H9 (cell line): ENCODE data around the gene ALOX15B. TPM values are rescaled to one million over a fixed set of nuclear protein-coding genes. Genes with fewer than 3 reads are reported as not detected.

Source experiments
- DNase-seq: peaks from one replicate; pipeline ENCODE4 v3.0.0-alpha.2; 2017
- H2AFZ ChIP-seq: one replicate; pipeline ENCODE4 v1.6.1; 2013; ENCODE audit warnings: mild to moderate bottlenecking, low read length, control low read depth, moderate library complexity
- H2AK5ac ChIP-seq: 2 replicates; pipeline ENCODE4 v1.6.1; 2013; ENCODE audit warnings: low read length, control low read depth, mixed read lengths; ENCODE audit not compliant: insufficient read length
- H2BK120ac ChIP-seq: one replicate; pipeline ENCODE4 v1.6.1; 2013; ENCODE audit warnings: low read depth, mild to moderate bottlenecking, low read length, control low read depth, inconsistent platforms; ENCODE audit not compliant: poor library complexity, severe bottlenecking
- H2BK12ac ChIP-seq: 2 replicates; pipeline ENCODE4 v1.6.1; 2013; ENCODE audit warnings: low read length, control low read depth, mixed read lengths, low read depth; ENCODE audit not compliant: insufficient read length
- H2BK15ac ChIP-seq: 2 replicates; pipeline ENCODE4 v1.6.1; 2013; ENCODE audit warnings: low read depth, low read length, control low read depth
- H2BK20ac ChIP-seq: one replicate; pipeline ENCODE4 v1.6.1; 2013; ENCODE audit warnings: low read depth, mild to moderate bottlenecking, low read length, control low read depth, inconsistent platforms; ENCODE audit not compliant: poor library complexity, severe bottlenecking
- H2BK5ac ChIP-seq: 2 replicates; pipeline ENCODE4 v1.6.1; 2013; ENCODE audit warnings: low read length, control low read depth, mixed read lengths; ENCODE audit not compliant: insufficient read length
- H3K14ac ChIP-seq: 2 replicates; pipeline ENCODE4 v1.6.1; 2013; ENCODE audit warnings: low read length, control low read depth; ENCODE audit not compliant: insufficient read depth
- H3K18ac ChIP-seq: 2 replicates; pipeline ENCODE4 v1.6.1; 2013; ENCODE audit warnings: low read depth, mild to moderate bottlenecking, mixed read lengths, low read length, control low read depth; ENCODE audit not compliant: insufficient read length
- H3K23ac ChIP-seq: 2 replicates; pipeline ENCODE4 v1.6.1; 2013; ENCODE audit warnings: low read length, control low read depth, mixed read lengths, low read depth; ENCODE audit not compliant: insufficient read length
- H3K23me2 ChIP-seq: 2 replicates; pipeline ENCODE4 v1.6.1; 2013; ENCODE audit warnings: low read depth, mild to moderate bottlenecking, mixed read lengths, low read length, control low read depth; ENCODE audit not compliant: insufficient read length, poor library complexity, severe bottlenecking
- H3K27ac ChIP-seq: 2 replicates; pipeline ENCODE4 v1.5.1; 2013; ENCODE audit warnings: low read length, control low read depth, mixed read lengths, low read depth; ENCODE audit not compliant: insufficient read length
- H3K27me3 ChIP-seq: 2 replicates; pipeline ENCODE4 v1.6.1; 2013; ENCODE audit warnings: low read length, control low read depth, inconsistent platforms; ENCODE audit not compliant: insufficient read depth
- H3K4ac ChIP-seq: 2 replicates; pipeline ENCODE4 v1.6.1; 2013; ENCODE audit warnings: low read depth, mild to moderate bottlenecking, control low read depth, inconsistent platforms, low read length, moderate library complexity
- H3K4me1 ChIP-seq: 2 replicates; pipeline ENCODE4 v1.6.1; 2013; ENCODE audit warnings: low read length, control low read depth, inconsistent platforms; ENCODE audit not compliant: insufficient read depth
- H3K4me2 ChIP-seq: 2 replicates; pipeline ENCODE4 v1.6.1; 2013; ENCODE audit warnings: low read length, control low read depth, mixed read lengths; ENCODE audit not compliant: insufficient read length, insufficient read depth
- H3K56ac ChIP-seq: 2 replicates; pipeline ENCODE4 v1.6.1; 2013; ENCODE audit warnings: low read depth, mild to moderate bottlenecking, mixed read lengths, low read length, control low read depth; ENCODE audit not compliant: insufficient read length
- H3K79me1 ChIP-seq: 2 replicates; pipeline ENCODE4 v1.6.1; 2013; ENCODE audit warnings: low read depth, mild to moderate bottlenecking, moderate library complexity, low read length, control low read depth, inconsistent platforms; ENCODE audit not compliant: insufficient read depth, poor library complexity, severe bottlenecking
- H3K79me2 ChIP-seq: 2 replicates; pipeline ENCODE4 v1.6.1; 2013; ENCODE audit warnings: low read length, control low read depth, inconsistent platforms; ENCODE audit not compliant: insufficient read depth
- H3K9ac ChIP-seq: 2 replicates; pipeline ENCODE4 v1.6.1; 2013; ENCODE audit warnings: low read length, control low read depth, mixed read lengths; ENCODE audit not compliant: insufficient read length; ENCODE audit errors: extremely low read depth
- H3K9me3 ChIP-seq: one replicate; pipeline ENCODE4 v1.6.1; 2013; ENCODE audit warnings: low read depth, low read length, inconsistent platforms; ENCODE audit not compliant: control insufficient read depth
- H3T11ph ChIP-seq: one replicate; pipeline ENCODE4 v1.6.1; 2013; ENCODE audit warnings: mild to moderate bottlenecking, low read length, control low read depth, inconsistent platforms
- H4K20me1 ChIP-seq: one replicate; pipeline ENCODE4 v1.6.1; 2013; ENCODE audit not compliant: control insufficient read depth, insufficient read length, insufficient read depth
- H4K5ac ChIP-seq: 2 replicates; pipeline ENCODE4 v1.6.1; 2013; ENCODE audit warnings: low read depth, mild to moderate bottlenecking, mixed read lengths, low read length, control low read depth; ENCODE audit not compliant: insufficient read length
- H4K8ac ChIP-seq: replicated peaks from 2 replicates; pipeline ENCODE4 v1.6.1; 2013; ENCODE audit warnings: low read length, control low read depth, mixed read lengths, low read depth; ENCODE audit not compliant: insufficient read length
- H4K91ac ChIP-seq: 2 replicates; pipeline ENCODE4 v1.6.1; 2013; ENCODE audit warnings: low read depth, mild to moderate bottlenecking, moderate library complexity, mixed read lengths, low read length, control low read depth; ENCODE audit not compliant: insufficient read length
- H3K27ac Mint-ChIP-seq, 3 experiments: 2 replicates in 2 of 3; 3 replicates in 1 of 3; pipeline ENCODE4 v1.8.0; 2020 to 2021; ENCODE audit warnings: mixed read lengths in 3 of 3, mild to moderate bottlenecking in 1 of 3, moderate library complexity in 1 of 3
- H3K27me3 Mint-ChIP-seq: 2 replicates; pipeline ENCODE4 v1.8.0; 2021; ENCODE audit warnings: low read depth, mild to moderate bottlenecking, moderate library complexity, mixed read lengths
- H3K36me3 Mint-ChIP-seq, 3 experiments: 2 replicates in 2 of 3; 3 replicates in 1 of 3; pipeline ENCODE4 v1.8.0; 2020 to 2021; ENCODE audit warnings: low read depth in 3 of 3, mixed read lengths in 3 of 3; ENCODE audit not compliant: insufficient read depth in 1 of 3
- H3K4me1 Mint-ChIP-seq, 2 experiments: 2 replicates each; pipeline ENCODE4 v1.8.0; 2020; ENCODE audit warnings: mixed read lengths in 2 of 2
- H3K4me3 Mint-ChIP-seq, 2 experiments: 2 replicates in 1 of 2; 3 replicates in 1 of 2; pipeline ENCODE4 v1.8.0; 2020 to 2021; ENCODE audit warnings: mild to moderate bottlenecking in 2 of 2, mixed read lengths in 2 of 2, moderate library complexity in 1 of 2
- H3K9me3 Mint-ChIP-seq, 2 experiments: 2 replicates in 1 of 2; 3 replicates in 1 of 2; pipeline ENCODE4 v1.8.0; 2020; ENCODE audit warnings: mild to moderate bottlenecking in 2 of 2, mixed read lengths in 2 of 2, moderate library complexity in 1 of 2
- CTCF ChIP-seq: fragments of 200-600 bp; sonication (generic); conservative IDR thresholded peaks from 3 replicates; pipeline ENCODE4 v1.8.0; 2021; ENCODE audit warnings: antibody characterized with exemption, mild to moderate bottlenecking
- WGBS: extraction: QIAGEN DNeasy Blood & Tissue Kit; methylation state at CpG from one replicate; pipeline ENCODE4 v1.1.7; 2013; ENCODE audit warnings: missing lambda C conversion rate, low lambda C conversion rate, mixed read lengths; ENCODE audit not compliant: insufficient read length; ENCODE audit errors: extremely low coverage; 5-methylcytosine and 5-hydroxymethylcytosine counted together
- total RNA-seq: library from RNA; stranded (reverse); gene quantifications from 2 replicates; pipeline ENCODE4 v1.2.1, GENCODE V29; 2021

ALOX15B gene
- total RNA-seq, 1 experiment from 2014 or later: not detected

- no peak overlapping the region for H3K9ac ChIP-seq
- no CpG with 5 or more reads among the region's 10 CpGs for WGBS
- Mint-ChIP-seq H3K36me3 (peaks cover 0 to 10% (median 0%) of the 10 kb centered on the region in 3 experiments; a peak in 1 of 7 replicates), H3K4me1 (peaks cover 10 to 12% of the 10 kb centered on the region in 2 experiments), H3K9me3 (peaks cover 4 to 9% of the 10 kb centered on the region in 2 experiments; a peak in 2 of 5 replicates), H3K27ac (no peak overlapping the region), H3K4me3 (no peak overlapping the region), H3K27me3 (peaks cover 59% of the 10 kb centered on the region)
- H3K4me1 ChIP-seq: no peaks in the 10 kb centered on the region; the same call in 1 of the 2 replicates
- DNase-seq: no peak
- H2BK20ac ChIP-seq: no peak overlapping the region
- no peak overlapping the region for H2BK5ac ChIP-seq
- H4K91ac ChIP-seq: no peak overlapping the region
- no peaks in the 10 kb centered on the region for H3K9me3 ChIP-seq
- no peak overlapping the region for H2AK5ac ChIP-seq
- H2BK12ac ChIP-seq: no peak overlapping the region
- no peak overlapping the region for H3K56ac ChIP-seq
- H3K79me1 ChIP-seq: no peaks in the 10 kb centered on the region
- H3K27me3 ChIP-seq: peaks cover under 1% of the 10 kb centered on the region; the same call in 1 of the 2 replicates
- no peaks in the 10 kb centered on the region for H3K79me2 ChIP-seq
- no peak overlapping the region for H3K4ac ChIP-seq
- no peak overlapping the region for H2BK120ac ChIP-seq
- H4K20me1 ChIP-seq: no peaks in the 10 kb centered on the region
- H2BK15ac ChIP-seq: no peak overlapping the region
- H4K5ac ChIP-seq: no peak overlapping the region
- H3K23me2 ChIP-seq: peaks cover 10% of the 10 kb centered on the region
- H3K23ac ChIP-seq: no peak overlapping the region
- no peak overlapping the region for H2AFZ ChIP-seq
- H3K14ac ChIP-seq: no peak overlapping the region
- H3K18ac ChIP-seq: no peak overlapping the region
- TF ChIP-seq CTCF: no peak
- H3K4me2 ChIP-seq: no peak overlapping the region
- H3K27ac ChIP-seq: no peak overlapping the region
- H3T11ph ChIP-seq: no peak overlapping the region
- H4K8ac ChIP-seq: no peak overlapping the region
Measured at GRCh38 chr17:8082292-8082691, 43.4 kb downstream of the ALOX15B start.
